ENCODE data around the gene ITIH5. TPM values are rescaled to one million over a fixed set of nuclear protein-coding genes. Genes with fewer than 3 reads are reported as not detected.

Gene ITIH5
- total and polyA plus RNA-seq, 4 donors, result 3.8 to 45.0 (median 16.2) TPM

GRCh38 chr10:7705341-7705740 lies 38.6 kb upstream of the ITIH5 start:
- H3K4me1 ChIP-seq (ENCODE audit: control insufficient read depth in 1 of 2, insufficient read depth in 2 of 2, low read length in 2 of 2), result no peaks in the 10 kb centered on the region
- DNase-seq (no peak), ATAC-seq (ENCODE audit: low FRiP score) (no peak)
- peaks cover 0 to 3% of the 10 kb centered on the region in 2 donors for H3K27me3 ChIP-seq (ENCODE audit: control insufficient read depth in 1 of 2, insufficient read depth in 2 of 2, low read length in 1 of 2)
- no peak overlapping the region for H3K27ac ChIP-seq (ENCODE audit: low read depth in 1 of 2, low read length in 2 of 2)
- H3K4me3 ChIP-seq (ENCODE audit: low read length in 2 of 2), result no peak overlapping the region
- no peaks in the 10 kb centered on the region for H3K36me3 ChIP-seq (ENCODE audit: control insufficient read depth in 1 of 2, insufficient read depth in 2 of 2, low read length in 1 of 2)
- intact Hi-C loops (cut with DNase I), result no loop called here
- 79 to 82% methylated on average over 3 of the region's 3 CpGs for WGBS, 2 donors
- H3K9me3 ChIP-seq (ENCODE audit: control insufficient read depth, low read length), result no peaks in the 10 kb centered on the region

DNA sequence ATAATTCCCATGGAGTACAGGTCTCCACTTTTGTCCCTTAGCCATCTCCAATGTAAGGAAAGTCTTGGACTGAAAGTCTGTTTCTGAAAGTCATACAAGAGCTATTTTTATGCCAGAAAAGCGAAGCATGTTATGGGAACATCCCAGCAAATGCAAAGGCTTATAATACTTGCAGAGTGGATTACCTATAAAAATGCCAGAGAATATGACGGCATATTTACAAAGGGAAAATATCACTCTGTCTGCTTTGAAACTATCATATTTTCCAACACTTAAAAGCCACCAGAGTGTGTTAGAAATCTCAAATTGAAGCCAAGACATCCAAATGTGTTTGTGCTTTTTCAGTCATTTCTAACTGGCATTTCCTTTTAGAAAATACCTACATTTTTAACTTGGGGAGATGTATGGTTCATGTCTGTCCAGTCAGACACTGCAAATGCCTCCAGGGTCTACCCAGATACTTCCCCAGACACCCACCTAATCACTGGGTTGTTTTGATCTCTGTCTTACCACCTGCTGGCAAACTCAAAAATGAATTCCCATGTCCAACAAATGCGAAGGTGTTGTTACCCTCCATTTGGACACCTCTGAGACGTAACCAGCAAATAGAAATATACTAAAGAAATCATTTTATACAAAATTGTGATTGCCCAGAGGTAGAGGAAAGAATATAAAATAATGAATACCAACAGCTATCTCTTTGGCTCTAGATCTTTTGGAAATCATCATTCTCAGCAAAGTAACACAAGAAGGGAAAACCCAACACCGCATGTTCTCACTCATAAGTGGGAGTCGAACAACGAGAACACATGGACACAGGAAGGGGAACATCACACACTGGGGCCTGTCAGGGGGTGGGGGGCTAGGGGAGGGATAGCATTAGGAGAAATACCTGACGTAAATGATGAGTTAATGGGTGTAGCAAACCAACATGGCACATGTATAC lies 37.6 kb upstream of the ITIH5 start:
- intact Hi-C loops (cut with DNase I), result no loop called here
- no peaks in the 10 kb centered on the region for H3K9me3 ChIP-seq (ENCODE audit: control insufficient read depth, low read length)
- DNase-seq, result no peak
- no peak overlapping the region for H3K27ac ChIP-seq (ENCODE audit: low read depth in 1 of 2, low read length in 2 of 2)
- WGBS, 2 donors, result 79 to 80% methylated on average over 8 of the region's 8 CpGs
- H3K36me3 ChIP-seq (ENCODE audit: control insufficient read depth in 1 of 2, insufficient read depth in 2 of 2, low read length in 1 of 2), result no peaks in the 10 kb centered on the region
- ATAC-seq (ENCODE audit: low FRiP score), result no peak
- H3K27me3 ChIP-seq (ENCODE audit: control insufficient read depth in 1 of 2, insufficient read depth in 2 of 2, low read length in 1 of 2), result peaks cover 0 to 3% of the 10 kb centered on the region in 2 donors
- no peaks in the 10 kb centered on the region for H3K4me1 ChIP-seq (ENCODE audit: control insufficient read depth in 1 of 2, insufficient read depth in 2 of 2, low read length in 2 of 2)
- no peak overlapping the region for H3K4me3 ChIP-seq (ENCODE audit: low read length in 2 of 2)

- intact Hi-C loops (cut with DNase I), result no loop called here
- H3K4me3 ChIP-seq (ENCODE audit: low read length in 2 of 2), result no peak within 1 kb of the TSS
These were observed 36.4 kb upstream of the ITIH5 start, which contains the start of gene ITIH2 for GRCh38 chr10:7703140-7703539. Gene ITIH2, plus strand, starts transcription at chr10:7703316. Its CDS starts 119 bp downstream, at chr10:7703435.

DNA sequence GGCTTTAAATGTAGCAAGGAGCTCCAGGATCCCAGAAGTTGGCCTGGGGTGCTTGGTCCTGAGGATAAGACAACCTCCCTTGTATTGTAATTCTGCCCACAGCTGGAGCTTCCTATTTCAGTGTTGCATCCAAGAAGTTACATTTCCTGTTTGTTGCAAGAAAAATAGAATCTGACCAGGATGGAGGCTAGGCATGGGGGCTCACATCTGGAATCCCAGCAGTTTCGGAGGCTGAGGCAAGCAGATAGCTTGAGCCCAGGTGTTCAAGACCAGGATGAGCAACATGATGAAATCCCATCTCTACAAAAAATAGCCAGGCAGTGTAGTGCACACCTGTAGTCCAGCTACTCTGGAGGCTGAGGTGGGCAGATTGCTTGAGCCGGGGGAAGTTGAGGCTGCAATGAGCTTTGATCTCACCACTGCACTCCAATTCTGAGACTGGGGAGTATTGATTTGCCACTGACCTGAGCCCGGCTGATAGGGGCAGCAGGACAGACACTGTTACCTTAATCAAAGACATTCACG lies 35.6 kb upstream of the ITIH5 start:
- Histone ChIP-seq H3K4me3 (ENCODE audit: low read length in 2 of 2) (no peak overlapping the region), H3K9me3 (ENCODE audit: control insufficient read depth, low read length) (no peaks in the 10 kb centered on the region), H3K4me1 (ENCODE audit: control insufficient read depth in 1 of 2, insufficient read depth in 2 of 2, low read length in 2 of 2) (peaks cover 0 to 6% of the 10 kb centered on the region in 2 donors), H3K27ac (ENCODE audit: low read depth in 1 of 2, low read length in 2 of 2) (no peak overlapping the region), H3K36me3 (ENCODE audit: control insufficient read depth in 1 of 2, insufficient read depth in 2 of 2, low read length in 1 of 2) (no peaks in the 10 kb centered on the region), H3K27me3 (ENCODE audit: control insufficient read depth in 1 of 2, insufficient read depth in 2 of 2, low read length in 1 of 2) (peaks cover 0 to 2% of the 10 kb centered on the region in 2 donors)
- intact Hi-C loops (cut with DNase I), result no loop called here
- no peak for DNase-seq
- 92 to 93% methylated on average over 4 of the region's 4 CpGs for WGBS, 2 donors
- ATAC-seq (ENCODE audit: low FRiP score), result no peak

More at GRCh38 chr10:7703140-7703539, 36.4 kb upstream of the ITIH5 start, which contains the start of gene ITIH2:
- H3K36me3 ChIP-seq (ENCODE audit: control insufficient read depth in 1 of 2, insufficient read depth in 2 of 2, low read length in 1 of 2), result no peaks in the 10 kb centered on the region
- no peaks in the 10 kb centered on the region for H3K9me3 ChIP-seq (ENCODE audit: control insufficient read depth, low read length)
- H3K4me1 ChIP-seq (ENCODE audit: control insufficient read depth in 1 of 2, insufficient read depth in 2 of 2, low read length in 2 of 2), result no peaks in the 10 kb centered on the region
- no peak for ATAC-seq (ENCODE audit: low FRiP score)
- no peak for DNase-seq
- no peak within 1 kb of the TSS for H3K27ac ChIP-seq (ENCODE audit: low read depth in 1 of 2, low read length in 2 of 2)
- 31 to 34% methylated on average over 4 of the region's 4 CpGs for WGBS, 2 donors
- H3K27me3 ChIP-seq (ENCODE audit: control insufficient read depth in 1 of 2, insufficient read depth in 2 of 2, low read length in 1 of 2), result peaks cover 0 to 2% of the 10 kb centered on the region in 2 donors

GRCh38 chr10:7701158-7701742 lies 34.5 kb upstream of the ITIH5 start:
- ATAC-seq (ENCODE audit: low FRiP score), result no peak

DNA sequence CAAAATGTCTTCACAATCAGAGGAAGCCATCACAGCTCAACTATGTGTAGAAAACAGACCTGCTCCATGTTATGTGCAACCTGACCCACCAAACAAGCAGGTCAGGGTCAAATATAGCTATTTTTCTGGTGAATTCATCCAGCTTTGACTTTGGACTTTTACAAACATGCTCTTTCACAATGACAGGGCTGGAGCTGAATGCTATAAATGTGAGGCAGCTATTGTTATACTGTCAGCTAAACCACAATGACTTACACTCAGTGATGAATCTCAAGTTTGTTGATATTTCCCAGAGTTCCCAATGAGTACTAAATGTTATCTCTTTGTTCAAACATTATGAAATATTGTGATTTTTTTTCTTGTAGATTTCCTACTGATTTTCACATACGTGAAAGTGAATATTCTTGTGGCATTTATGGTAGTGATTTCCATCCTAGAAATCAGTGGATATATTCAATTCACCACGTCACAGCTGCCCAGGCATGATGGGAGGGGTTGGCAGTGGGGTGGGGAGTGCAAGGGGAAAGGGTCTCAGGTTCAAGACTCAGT lies 33.9 kb upstream of the ITIH5 start:
- H3K27me3 ChIP-seq (ENCODE audit: control insufficient read depth in 1 of 2, insufficient read depth in 2 of 2, low read length in 1 of 2), result no peaks in the 10 kb centered on the region
- WGBS, 2 donors, result 54 to 68% methylated on average over 2 of the region's 2 CpGs

More at GRCh38 chr10:7701158-7701742, 34.5 kb upstream of the ITIH5 start:
- Histone ChIP-seq H3K36me3 (ENCODE audit: control insufficient read depth in 1 of 2, insufficient read depth in 2 of 2, low read length in 1 of 2) (no peaks in the 10 kb centered on the region), H3K9me3 (ENCODE audit: control insufficient read depth, low read length) (no peaks in the 10 kb centered on the region), H3K27ac (ENCODE audit: low read depth in 1 of 2, low read length in 2 of 2) (no peak overlapping the region), H3K4me1 (ENCODE audit: control insufficient read depth in 1 of 2, insufficient read depth in 2 of 2, low read length in 2 of 2) (peaks cover 0 to 7% of the 10 kb centered on the region in 2 donors), H3K4me3 (ENCODE audit: low read length in 2 of 2) (no peak overlapping the region), H3K27me3 (ENCODE audit: control insufficient read depth in 1 of 2, insufficient read depth in 2 of 2, low read length in 1 of 2) (peaks cover 0 to 1% of the 10 kb centered on the region in 2 donors)
- no peak for DNase-seq
- 93 to 94% methylated on average over 8 of the region's 8 CpGs for WGBS, 2 donors
- intact Hi-C loops (cut with DNase I), result no loop called here

DNA sequence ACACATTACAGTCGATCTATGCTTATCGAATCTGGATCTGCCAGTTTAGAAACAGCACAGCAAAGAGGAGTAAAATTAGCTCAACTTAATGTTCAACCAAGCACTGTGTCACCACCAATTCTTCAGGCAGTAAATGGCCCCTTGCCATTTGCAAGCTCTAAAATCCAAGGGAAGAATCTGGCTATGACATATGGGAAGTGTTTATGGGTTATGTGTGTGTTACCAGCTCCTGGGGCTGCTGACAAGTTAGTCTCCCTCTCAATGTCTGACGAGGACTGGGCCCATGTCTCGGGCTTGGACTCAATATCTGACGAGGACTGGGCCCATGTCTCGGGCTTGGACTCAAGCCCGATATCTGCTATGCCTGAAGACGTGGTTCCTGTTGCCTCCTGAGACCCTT lies 30.7 kb upstream of the ITIH5 start:
- no peak for ATAC-seq (ENCODE audit: low FRiP score)
- no peaks in the 10 kb centered on the region for H3K36me3 ChIP-seq (ENCODE audit: control insufficient read depth in 1 of 2, insufficient read depth in 2 of 2, low read length in 1 of 2)
- no peak overlapping the region for H3K4me3 ChIP-seq (ENCODE audit: low read length in 2 of 2)
- intact Hi-C loops (cut with DNase I), result loop anchor here in 1 of 2 donors (10.0 kb wide), 2 partner anchors 87 to 117 kb away; partner anchors contain the start of genes ATP5F1C, KIN and TAF3
- peak overlapping the region in 1 of 2 donors; percentile 98 for H3K27ac ChIP-seq (ENCODE audit: low read depth in 1 of 2, low read length in 2 of 2)
- H3K4me1 ChIP-seq (ENCODE audit: control insufficient read depth in 1 of 2, insufficient read depth in 2 of 2, low read length in 2 of 2), result peaks cover 0 to 8% of the 10 kb centered on the region in 2 donors
- H3K27me3 ChIP-seq (ENCODE audit: control insufficient read depth in 1 of 2, insufficient read depth in 2 of 2, low read length in 1 of 2), result no peaks in the 10 kb centered on the region
- 9% methylated on average over 8 of the region's 8 CpGs for WGBS, 2 donors
- peak in 1 of 2 donors; percentile 46 for DNase-seq
- H3K9me3 ChIP-seq (ENCODE audit: control insufficient read depth, low read length), result no peaks in the 10 kb centered on the region

More for the DNA sequence above, 33.9 kb upstream of the ITIH5 start:
- DNase-seq (no peak), ATAC-seq (ENCODE audit: low FRiP score) (no peak)
- intact Hi-C loops (cut with DNase I), result no loop called here
- no peaks in the 10 kb centered on the region for H3K36me3 ChIP-seq (ENCODE audit: control insufficient read depth in 1 of 2, insufficient read depth in 2 of 2, low read length in 1 of 2)
- H3K9me3 ChIP-seq (ENCODE audit: control insufficient read depth, low read length), result no peaks in the 10 kb centered on the region
- H3K4me3 ChIP-seq (ENCODE audit: low read length in 2 of 2), result no peak overlapping the region
- no peak overlapping the region for H3K27ac ChIP-seq (ENCODE audit: low read depth in 1 of 2, low read length in 2 of 2)
- peaks cover 0 to 8% of the 10 kb centered on the region in 2 donors for H3K4me1 ChIP-seq (ENCODE audit: control insufficient read depth in 1 of 2, insufficient read depth in 2 of 2, low read length in 2 of 2)

DNA sequence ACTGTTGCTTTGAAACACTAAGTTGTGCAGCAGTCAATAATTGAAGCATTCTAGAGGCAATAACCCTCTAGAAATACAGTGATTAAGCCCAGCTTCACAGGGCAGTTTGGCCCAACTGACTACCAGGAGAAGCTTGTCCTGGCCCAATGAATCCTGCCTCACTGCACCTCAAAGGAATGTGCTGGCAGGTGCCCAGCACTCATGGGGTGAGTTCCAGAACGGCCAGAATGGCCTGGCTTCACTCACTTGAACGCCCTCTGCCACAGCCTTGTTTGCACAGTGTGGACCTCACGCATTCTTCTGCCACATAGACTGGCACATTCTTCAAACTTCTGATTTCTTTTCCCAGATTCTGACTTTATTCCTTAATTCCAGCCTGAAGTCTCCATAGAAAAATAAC lies 29.8 kb upstream of the ITIH5 start:
- Histone ChIP-seq H3K36me3 (ENCODE audit: control insufficient read depth in 1 of 2, insufficient read depth in 2 of 2, low read length in 1 of 2) (no peaks in the 10 kb centered on the region), H3K4me1 (ENCODE audit: control insufficient read depth in 1 of 2, insufficient read depth in 2 of 2, low read length in 2 of 2) (peaks cover 0 to 8% of the 10 kb centered on the region in 2 donors), H3K27me3 (ENCODE audit: control insufficient read depth in 1 of 2, insufficient read depth in 2 of 2, low read length in 1 of 2) (no peaks in the 10 kb centered on the region), H3K9me3 (ENCODE audit: control insufficient read depth, low read length) (no peaks in the 10 kb centered on the region), H3K4me3 (ENCODE audit: low read length in 2 of 2) (no peak overlapping the region), H3K27ac (ENCODE audit: low read depth in 1 of 2, low read length in 2 of 2) (peak overlapping the region in 1 of 2 donors; percentile 94)
- 4 to 10% methylated on average over 3 of the region's 3 CpGs for WGBS, 2 donors
- ATAC-seq (ENCODE audit: low FRiP score) (peak; percentile 54), DNase-seq (peak; percentile 71 to 86)
- intact Hi-C loops (cut with DNase I), result loop anchor here in 1 of 2 donors (10.0 kb wide), 2 partner anchors 88 to 118 kb away; partner anchors contain the start of genes ATP5F1C, KIN and TAF3
